ENCODE results near the gene SH3PXD2A.

GRCh38 chr10:103897241-103897774, 41.9 kb upstream of the SH3PXD2A start:
- TF ChIP-seq CTCF (conservative IDR thresholded peaks at IDR 0.05; ENCODE audit: low read depth, low read length) (no peak), ELK1 (IDR thresholded peaks at IDR 0.05; ENCODE audit: borderline replicate concordance, low read depth, low read length) (no peak), POLR2A (IDR thresholded peaks at IDR 0.05; ENCODE audit: low read depth, low read length) (no peak), USF2 (IDR thresholded peaks at IDR 0.05; ENCODE audit: low read depth, low read length) (no peak), SMC3 (IDR thresholded peaks at IDR 0.05; ENCODE audit: low read depth, low read length) (no peak), FOS (IDR thresholded peaks at IDR 0.05; ENCODE audit: low read depth, low read length) (no peak)
